KMS-11 (cell line): ENCODE data around the gene COPA.

Source experiments
- H2AFZ ChIP-seq: fragments of 200-600 bp; sonication (generic); 2 replicates; pipeline ENCODE4 v1.6.1; 2016; ENCODE audit warnings: antibody characterized with exemption, mixed run types, low read depth
- H3K27ac ChIP-seq: fragments of 200-600 bp; sonication (generic); 2 replicates; pipeline ENCODE4 v1.6.1; 2016; ENCODE audit warnings: mild to moderate bottlenecking, mixed run types
- H3K27me3 ChIP-seq: fragments of 200-600 bp; sonication (generic); 2 replicates; pipeline ENCODE4 v1.6.1; 2017; ENCODE audit warnings: mild to moderate bottlenecking, low read depth, mixed run types, moderate library complexity; ENCODE audit not compliant: insufficient read depth
- H3K36me3 ChIP-seq: fragments of 200-600 bp; sonication (generic); 2 replicates; pipeline ENCODE4 v1.6.1; 2017; ENCODE audit warnings: mild to moderate bottlenecking, mixed run types; ENCODE audit not compliant: insufficient read depth
- H3K4me1 ChIP-seq: fragments of 200-600 bp; sonication (generic); 2 replicates; pipeline ENCODE4 v1.6.1; 2016; ENCODE audit warnings: mild to moderate bottlenecking, low read depth, mixed run types; ENCODE audit not compliant: poor library complexity, severe bottlenecking
- H3K4me2 ChIP-seq: fragments of 200-600 bp; sonication (generic); 2 replicates; pipeline ENCODE4 v1.7.0; 2016; ENCODE audit warnings: mild to moderate bottlenecking, mixed run types
- H3K4me3 ChIP-seq: fragments of 200-600 bp; sonication (generic); IDR thresholded peaks from 2 replicates; pipeline ENCODE4 v1.6.1; 2017; ENCODE audit warnings: low read depth, low read length, mixed read lengths; ENCODE audit not compliant: insufficient read depth
- H3K79me2 ChIP-seq: fragments of 200-600 bp; sonication (generic); 2 replicates; pipeline ENCODE4 v1.6.1; 2016; ENCODE audit warnings: low read depth, mixed run types; ENCODE audit not compliant: insufficient read depth
- H3K9ac ChIP-seq: fragments of 200-600 bp; sonication (generic); 2 replicates; pipeline ENCODE4 v1.6.1; 2016; ENCODE audit warnings: mild to moderate bottlenecking, mixed run types
- H4K20me1 ChIP-seq: fragments of 200-600 bp; sonication (generic); 2 replicates; pipeline ENCODE4 v1.6.1; 2016; ENCODE audit warnings: mild to moderate bottlenecking, mixed run types; ENCODE audit not compliant: insufficient read depth
- TF ChIP-seq, protein P1 (sequence below): fragments of 200-600 bp; sonication (generic); conservative IDR thresholded peaks from 2 replicates; pipeline ENCODE4 v1.6.1; 2017; ENCODE audit warnings: low read depth, mild to moderate bottlenecking, antibody characterized with exemption, low read length, moderate library complexity, mixed read lengths

COPA gene

GRCh38 chr1:160251687-160252526 lies 91.1 kb downstream of the COPA start:
- H3K36me3 ChIP-seq: no peaks in the 10 kb centered on the region
- peaks cover 40% of the 10 kb centered on the region for H3K4me1 ChIP-seq
- TF ChIP-seq, protein P1, sequence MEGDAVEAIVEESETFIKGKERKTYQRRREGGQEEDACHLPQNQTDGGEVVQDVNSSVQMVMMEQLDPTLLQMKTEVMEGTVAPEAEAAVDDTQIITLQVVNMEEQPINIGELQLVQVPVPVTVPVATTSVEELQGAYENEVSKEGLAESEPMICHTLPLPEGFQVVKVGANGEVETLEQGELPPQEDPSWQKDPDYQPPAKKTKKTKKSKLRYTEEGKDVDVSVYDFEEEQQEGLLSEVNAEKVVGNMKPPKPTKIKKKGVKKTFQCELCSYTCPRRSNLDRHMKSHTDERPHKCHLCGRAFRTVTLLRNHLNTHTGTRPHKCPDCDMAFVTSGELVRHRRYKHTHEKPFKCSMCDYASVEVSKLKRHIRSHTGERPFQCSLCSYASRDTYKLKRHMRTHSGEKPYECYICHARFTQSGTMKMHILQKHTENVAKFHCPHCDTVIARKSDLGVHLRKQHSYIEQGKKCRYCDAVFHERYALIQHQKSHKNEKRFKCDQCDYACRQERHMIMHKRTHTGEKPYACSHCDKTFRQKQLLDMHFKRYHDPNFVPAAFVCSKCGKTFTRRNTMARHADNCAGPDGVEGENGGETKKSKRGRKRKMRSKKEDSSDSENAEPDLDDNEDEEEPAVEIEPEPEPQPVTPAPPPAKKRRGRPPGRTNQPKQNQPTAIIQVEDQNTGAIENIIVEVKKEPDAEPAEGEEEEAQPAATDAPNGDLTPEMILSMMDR: peak; percentile 99
- H3K4me2 ChIP-seq: no peak overlapping the region
- no peaks in the 10 kb centered on the region for H3K27me3 ChIP-seq
- no peaks in the 10 kb centered on the region for H4K20me1 ChIP-seq
- H3K9ac ChIP-seq: no peak overlapping the region
- H3K79me2 ChIP-seq: peaks cover 68% of the 10 kb centered on the region
- H3K4me3 ChIP-seq: no peak overlapping the region
- H2AFZ ChIP-seq: no peak overlapping the region
- H3K27ac ChIP-seq: peak overlapping the region; percentile 2; the same call in 1 of the 2 replicates

- H3K9ac ChIP-seq: no peak overlapping the region
- no peak overlapping the region for H3K4me2 ChIP-seq
- no peaks in the 10 kb centered on the region for H3K27me3 ChIP-seq
- H3K4me1 ChIP-seq: peaks cover 46% of the 10 kb centered on the region
- no peaks in the 10 kb centered on the region for H3K36me3 ChIP-seq
- H4K20me1 ChIP-seq: no peaks in the 10 kb centered on the region
- no peak overlapping the region for H3K4me3 ChIP-seq
- TF ChIP-seq, protein P1: no peak
- peaks cover 68% of the 10 kb centered on the region for H3K79me2 ChIP-seq
- no peak overlapping the region for H2AFZ ChIP-seq
- H3K27ac ChIP-seq: no peak overlapping the region; the same call in 1 of the 2 replicates
These were observed 92.0 kb downstream of the COPA start for GRCh38 chr1:160251011-160251410.

DNA sequence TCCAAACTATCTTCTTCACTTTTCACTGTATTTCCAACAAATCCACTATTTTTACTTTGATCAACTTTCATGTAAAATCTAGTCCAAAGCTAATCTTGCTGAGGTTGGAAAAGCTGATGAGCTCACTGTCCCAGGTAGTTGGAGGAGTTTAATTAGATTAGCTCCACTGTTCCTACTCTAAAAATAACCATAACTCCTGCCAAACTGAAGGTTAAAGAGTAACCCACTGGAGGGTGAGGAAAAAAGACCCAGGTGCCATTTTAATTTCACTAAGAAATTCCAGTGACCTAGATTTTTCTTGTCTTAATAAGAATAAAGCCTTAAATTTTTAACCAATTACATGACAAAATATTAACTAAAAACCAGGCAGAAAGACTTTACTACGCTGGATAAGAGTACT lies 96.0 kb downstream of the COPA start:
- Histone ChIP-seq H3K4me2 (peak overlapping the region; percentile 0; the same call in 1 of the 2 replicates), H3K36me3 (no peaks in the 10 kb centered on the region), H4K20me1 (no peaks in the 10 kb centered on the region; the same call in 1 of the 2 replicates), H3K9ac (no peak overlapping the region), H3K27me3 (no peaks in the 10 kb centered on the region), H3K4me1 (peaks cover 70% of the 10 kb centered on the region), H3K27ac (no peak overlapping the region), H2AFZ (no peak overlapping the region), H3K4me3 (no peak overlapping the region), H3K79me2 (peaks cover 78% of the 10 kb centered on the region)
- TF ChIP-seq, protein P1: no peak

DNA sequence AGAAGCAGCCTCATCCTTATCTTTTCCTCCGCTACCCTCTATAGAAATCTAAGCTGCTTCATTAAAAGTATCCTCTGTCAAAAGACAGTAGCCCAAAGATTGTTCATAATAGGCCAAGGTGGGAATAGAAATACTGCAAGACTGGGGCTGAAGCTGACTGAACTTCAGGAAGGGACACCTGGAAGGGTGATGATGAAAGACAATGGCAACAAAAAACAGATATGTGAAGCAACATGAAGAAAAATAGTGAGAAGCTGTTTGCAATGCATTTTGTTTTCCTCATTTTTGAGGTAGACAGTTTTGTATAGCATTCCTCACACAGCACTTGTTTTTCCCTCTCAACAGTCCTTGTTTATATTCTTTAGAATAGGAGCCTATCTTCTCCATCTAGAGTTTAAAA lies 97.6 kb downstream of the COPA start:
- TF ChIP-seq, protein P1: no peak
- peaks cover 56% of the 10 kb centered on the region for H3K4me1 ChIP-seq
- peak overlapping the region; percentile 26; the same call in 1 of the 2 replicates for H3K4me2 ChIP-seq
- H4K20me1 ChIP-seq: no peaks in the 10 kb centered on the region; the same call in 1 of the 2 replicates
- H3K36me3 ChIP-seq: no peaks in the 10 kb centered on the region
- no peak overlapping the region for H3K9ac ChIP-seq
- peaks cover 65% of the 10 kb centered on the region for H3K79me2 ChIP-seq
- H3K27ac ChIP-seq: no peak overlapping the region
- no peaks in the 10 kb centered on the region for H3K27me3 ChIP-seq
- H3K4me3 ChIP-seq: no peak overlapping the region
- H2AFZ ChIP-seq: no peak overlapping the region
